ENCODE measurements around the gene ERG28. TPM values are rescaled to one million over a fixed set of nuclear protein-coding genes. Genes with fewer than 3 reads are reported as not detected.

Gene ERG28
- polyA plus RNA-seq, 1 of the 3 experiments (the other 2 are of a cell fraction): 14.8 TPM

GRCh38 chr14:75628816-75629215, 31.9 kb downstream of the ERG28 start (continued):
- TF ChIP-seq, protein P1, sequence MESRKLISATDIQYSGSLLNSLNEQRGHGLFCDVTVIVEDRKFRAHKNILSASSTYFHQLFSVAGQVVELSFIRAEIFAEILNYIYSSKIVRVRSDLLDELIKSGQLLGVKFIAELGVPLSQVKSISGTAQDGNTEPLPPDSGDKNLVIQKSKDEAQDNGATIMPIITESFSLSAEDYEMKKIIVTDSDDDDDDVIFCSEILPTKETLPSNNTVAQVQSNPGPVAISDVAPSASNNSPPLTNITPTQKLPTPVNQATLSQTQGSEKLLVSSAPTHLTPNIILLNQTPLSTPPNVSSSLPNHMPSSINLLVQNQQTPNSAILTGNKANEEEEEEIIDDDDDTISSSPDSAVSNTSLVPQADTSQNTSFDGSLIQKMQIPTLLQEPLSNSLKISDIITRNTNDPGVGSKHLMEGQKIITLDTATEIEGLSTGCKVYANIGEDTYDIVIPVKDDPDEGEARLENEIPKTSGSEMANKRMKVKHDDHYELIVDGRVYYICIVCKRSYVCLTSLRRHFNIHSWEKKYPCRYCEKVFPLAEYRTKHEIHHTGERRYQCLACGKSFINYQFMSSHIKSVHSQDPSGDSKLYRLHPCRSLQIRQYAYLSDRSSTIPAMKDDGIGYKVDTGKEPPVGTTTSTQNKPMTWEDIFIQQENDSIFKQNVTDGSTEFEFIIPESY (IDR thresholded peaks at IDR 0.05; ENCODE audit: borderline replicate concordance, low read depth): no peak

- no peak for TF ChIP-seq RFX5 (IDR thresholded peaks at IDR 0.05; ENCODE audit: low read length)
- TF ChIP-seq RCOR1 (IDR thresholded peaks at IDR 0.05; ENCODE audit: low read length): no peak
- TF ChIP-seq PBX3 (IDR thresholded peaks at IDR 0.05): no peak
- TF ChIP-seq GABPA (IDR thresholded peaks at IDR 0.05; ENCODE audit: low read depth): no peak
- no peak for TF ChIP-seq TAF1 (IDR thresholded peaks at IDR 0.05; ENCODE audit: borderline replicate concordance, low read depth, low read length)
- TF ChIP-seq TEAD4 (IDR thresholded peaks at IDR 0.05; ENCODE audit: borderline replicate concordance, insufficient read depth): no peak
- TF ChIP-seq REST (IDR thresholded peaks at IDR 0.05; ENCODE audit: low read depth, low read length): no peak
- peaks cover 7% of the 10 kb centered on the region; the same call in 1 of the 2 replicates for H3K27me3 ChIP-seq (ENCODE audit: insufficient read depth)
- POLR2A ChIA-PET: no interaction called here
- no peaks in the 10 kb centered on the region for H4K20me1 ChIP-seq (ENCODE audit: insufficient read depth)
- no peak overlapping the region for H2AFZ ChIP-seq (ENCODE audit: low read depth)
- DNase-seq: no peak
- no peaks in the 10 kb centered on the region for H3K36me3 ChIP-seq (replicated peaks in 1 of 2; ENCODE audit: control insufficient read depth in 1 of 2, insufficient read depth in 2 of 2, low read length in 1 of 2)
- H3F3A ChIP-seq (replicated peaks; ENCODE audit: insufficient read depth): no peaks in the 10 kb centered on the region
- no peaks in the 10 kb centered on the region for H3K4me1 ChIP-seq (ENCODE audit: control insufficient read depth in 1 of 2, insufficient read depth in 2 of 2, low read depth in 1 of 2, low read length in 1 of 2)
- no peaks in the 10 kb centered on the region for H3K79me2 ChIP-seq (ENCODE audit: insufficient read depth)
- no peak overlapping the region for H3K4me3 ChIP-seq (ENCODE audit: low read depth in 2 of 2, low read length in 1 of 2)
- H3K4me2 ChIP-seq: no peak overlapping the region
- H3K9me2 ChIP-seq: no peaks in the 10 kb centered on the region
- H3K9me3 ChIP-seq: no peaks in the 10 kb centered on the region
- CTCF ChIA-PET: interaction anchor here (0.6 to 2.6 kb wide), 2 partner anchors 7 to 27 kb away, joined by 3 to 11 read pairs; no protein-coding TSS in a partner anchor
- H3K27ac ChIP-seq (ENCODE audit: low read depth in 2 of 2, low read length in 1 of 2): no peak overlapping the region
- 62% methylated on average over 4 of the region's 4 CpGs for WGBS (ENCODE audit: low lambda C conversion rate)
- no peak overlapping the region for H3K9ac ChIP-seq
These were observed 33.3 kb downstream of the ERG28 start for GRCh38 chr14:75627406-75627805.

All from SK-N-SH (cell line).